GM20000 (cell line): ENCODE measurements around the gene AKT1.
A peak's percentile ranks its signal among the peaks of the same experiment; 100 is the strongest.
"Not testable (repeated sequence)": the region's sequence is repeated elsewhere in the genome, so short reads cannot be mapped to it uniquely, and the experiment has no call there.

Experiments
- DNase-seq: peaks from one replicate; pipeline ENCODE4 v3.0.0; 2012; ENCODE audit warnings: low spot score
- CTCF ChIP-seq: IDR thresholded peaks from 2 replicates; pipeline ENCODE4 v1.5.1; 2012; ENCODE audit warnings: mild to moderate bottlenecking, control low read depth; ENCODE audit errors: extremely low read depth, missing control alignments

AKT1 gene

DNA sequence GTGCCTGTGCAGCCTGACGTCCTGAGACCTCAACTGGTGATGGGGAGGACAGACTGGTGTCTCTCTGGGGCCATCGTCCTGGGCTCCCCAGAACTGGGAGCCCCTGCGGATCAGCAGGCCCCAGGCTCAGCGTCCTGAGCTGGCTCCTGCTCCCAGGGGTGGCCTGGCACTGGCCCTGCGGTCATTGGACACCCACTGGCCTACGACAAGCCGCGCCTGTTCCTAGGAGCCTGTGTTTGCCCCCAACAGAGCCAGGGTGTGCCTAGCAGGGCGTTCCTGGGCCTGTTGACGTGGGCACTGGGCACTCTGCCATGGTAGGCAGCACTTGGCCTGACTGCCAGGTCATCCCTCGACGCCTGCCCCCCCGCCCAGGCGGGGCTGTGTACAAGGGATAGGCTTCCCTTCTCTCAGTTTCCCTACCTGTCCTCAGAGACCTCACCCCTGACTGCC, 63.2 kb downstream of the AKT1 start:
- no peak for TF ChIP-seq CTCF
- DNase-seq = no peak

DNA sequence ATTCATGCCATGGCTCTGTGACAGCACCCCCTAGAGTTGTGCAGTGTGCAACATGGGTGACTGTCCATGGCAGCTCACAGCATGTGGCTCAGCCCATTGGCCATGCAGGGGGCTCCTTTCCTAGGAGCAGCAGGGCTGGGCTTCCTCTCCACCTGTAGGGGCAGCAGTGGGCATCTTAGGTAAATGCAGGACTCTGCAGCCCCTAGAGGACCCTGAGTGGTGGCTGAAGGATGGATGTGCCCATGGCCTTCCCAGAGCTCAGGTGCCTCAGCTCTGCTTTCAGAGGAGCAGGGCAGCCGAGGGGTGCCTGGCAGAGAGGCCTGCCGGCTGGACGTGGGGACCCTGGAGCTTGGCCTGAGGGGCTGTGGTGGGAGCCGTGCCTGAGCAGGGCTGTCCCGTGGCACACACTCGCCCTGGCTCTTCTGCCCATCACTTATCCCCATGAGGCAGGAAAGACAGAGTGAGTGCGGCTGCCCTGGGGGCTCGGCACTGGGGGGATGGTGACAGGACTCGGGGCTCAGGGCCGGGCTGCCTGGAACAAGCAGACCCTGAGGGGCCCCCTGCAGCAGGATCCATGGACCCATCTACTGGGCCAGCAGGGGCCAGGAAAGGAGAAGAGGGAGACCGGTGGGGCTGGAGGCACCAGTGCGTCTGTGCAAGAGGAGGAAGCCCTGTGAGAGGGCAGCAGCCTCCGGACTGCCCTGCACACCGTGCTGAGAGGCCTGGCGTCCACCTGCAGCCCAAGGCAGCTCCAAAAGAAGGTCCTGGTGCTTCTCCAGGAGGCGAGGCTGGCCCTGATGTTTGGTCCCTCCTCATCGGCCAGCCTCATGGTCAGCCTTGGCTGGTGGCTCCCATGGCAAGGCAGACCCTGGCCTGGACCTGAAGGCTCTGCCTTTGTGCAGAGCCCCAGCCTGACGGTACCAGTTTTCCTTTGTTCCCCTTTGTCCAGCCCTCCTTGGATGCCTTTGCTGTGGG, 63.9 kb downstream of the AKT1 start:
- no peak for TF ChIP-seq CTCF
- peak; percentile 44 for DNase-seq

DNA sequence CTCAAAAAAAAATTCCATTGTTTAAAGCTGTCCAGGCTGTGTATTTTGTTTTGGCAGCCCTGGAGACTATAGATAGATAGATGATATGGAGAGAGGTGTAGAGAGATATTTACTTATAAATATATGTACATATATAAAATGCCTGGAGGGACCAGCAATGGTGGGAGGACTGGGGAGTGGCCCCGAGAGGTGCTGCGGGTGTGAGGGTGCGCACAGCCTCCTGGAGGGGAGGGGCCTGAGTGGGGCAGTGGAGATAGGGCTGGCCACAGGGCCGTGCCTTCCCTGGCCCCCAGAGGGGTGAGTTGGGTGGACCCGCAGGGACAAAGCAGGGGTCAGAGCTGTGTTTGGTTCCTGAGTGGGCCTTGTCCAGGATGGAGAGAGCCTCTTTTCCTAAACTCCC, 65.1 kb downstream of the AKT1 start:
- TF ChIP-seq CTCF = no peak
- no peak for DNase-seq

GRCh38 chr14:104729835-104730181, 65.7 kb downstream of the AKT1 start:
- no peak for TF ChIP-seq CTCF
- no peak for DNase-seq

- DNase-seq = not testable (repeated sequence)
Observed at GRCh38 chr14:104729176-104729834, 66.2 kb downstream of the AKT1 start.

GRCh38 chr14:104728631-104729030, 66.9 kb downstream of the AKT1 start:
- TF ChIP-seq CTCF = no peak
- DNase-seq = no peak

GRCh38 chr14:104726600-104727451, 68.7 kb downstream of the AKT1 start:
- no peak for DNase-seq
- TF ChIP-seq CTCF = no peak
